HCT116 (cell line): ENCODE results near the gene NACC1. TPM values are rescaled to one million over a fixed set of nuclear protein-coding genes. Genes with fewer than 3 reads are reported as not detected.

Source experiments
- ATAC-seq: fragments of 200-7000 bp; cut with Tn5 transposase; 2 replicates; pipeline ENCODE4 v1.9.1; 2020; ENCODE audit warnings: mild to moderate bottlenecking, moderate library complexity
- BruUV-seq: library from RNA; stranded (reverse); fragments of 400-500 nt; replicated peaks from 2 replicates; lab custom pipeline; 2021; lab: Mats Ljungman, UMichigan
- CTCF ChIA-PET: fragments of 300-600 bp; sonication (Branson Sonifier 250); formaldehyde crosslinking; loops from one replicate; lab custom pipeline; 2021; ENCODE audit warnings: antibody characterized with exemption; lab: Charles Lee
- POLR2A ChIA-PET: fragments of 300-600, 350-600 bp; sonication (Branson Sonifier 250); formaldehyde crosslinking; loops from one replicate; lab custom pipeline; 2021; ENCODE audit warnings: antibody characterized with exemption; lab: Charles Lee
- RAD21 ChIA-PET, 2 experiments: fragments of 300-600 bp; sonication (Branson Sonifier 250); formaldehyde crosslinking; loops; one replicate each; lab custom pipeline; 2023; ENCODE audit warnings: low total read pairs in 2 of 2; ENCODE audit not compliant: uncharacterized antibody in 2 of 2, unreplicated experiment in 2 of 2, low non-redundant PET in 1 of 2; lab: Charles Lee
- DNase-seq: peaks from one replicate; pipeline ENCODE4 v3.0.0-alpha.2; 2010; ENCODE audit warnings: low read depth, low spot score
- H2AFZ ChIP-seq: fragments of 200-600 bp; shearing (Covaris generic), sonication (generic); 2 replicates; pipeline ENCODE4 v1.6.1; 2017; ENCODE audit warnings: low read depth, mixed run types, mixed read lengths, antibody characterized with exemption, low read length; ENCODE audit not compliant: poor library complexity, severe bottlenecking
- H3K27ac ChIP-seq: 2 replicates; pipeline ENCODE4 v1.5.1; 2012; ENCODE audit warnings: low read depth, low read length
- H3K27me3 ChIP-seq: fragments of 200-600 bp; sonication (generic); 2 replicates; pipeline ENCODE4 v1.6.1; 2016; ENCODE audit warnings: mixed run types, low read length, mixed read lengths; ENCODE audit not compliant: insufficient read depth
- H3K36me3 ChIP-seq, 2 experiments: fragments of 200-500 bp in 1 of 2; fragments of 200-600 bp in 1 of 2; sonication (Bioruptor generic) in 1 of 2; sonication (generic) in 1 of 2; 2 replicates each; pipeline versions ENCODE4 v1.5.1 to v1.6.1; 2014 to 2016; ENCODE audit warnings: low read length in 2 of 2, inconsistent platforms in 1 of 2, mixed read lengths in 1 of 2, mixed run types in 1 of 2; ENCODE audit not compliant: insufficient read depth in 2 of 2, control insufficient read depth in 1 of 2
- H3K4me1 ChIP-seq, 2 experiments: fragments of 200-600 bp in 1 of 2; sonication (generic) in 1 of 2; 2 replicates each; pipeline versions ENCODE4 v1.5.1 to v1.6.1; 2012 to 2017; ENCODE audit warnings: low read length in 2 of 2, inconsistent platforms in 1 of 2, mild to moderate bottlenecking in 1 of 2, mixed read lengths in 1 of 2, mixed run types in 1 of 2, moderate library complexity in 1 of 2; ENCODE audit not compliant: insufficient read depth in 2 of 2, control insufficient read depth in 1 of 2
- H3K4me2 ChIP-seq: fragments of 200-600 bp; sonication (generic); 2 replicates; pipeline ENCODE4 v1.6.1; 2017; ENCODE audit warnings: mixed run types, low read length, mixed read lengths
- H3K4me3 ChIP-seq, 2 experiments: fragments of 200-600 bp in 1 of 2; sonication (generic) in 1 of 2; replicated peaks in 1 of 2; 2 replicates each; pipeline ENCODE4 v1.5.1; 2011 to 2016; ENCODE audit warnings: low read length in 2 of 2, control low read depth in 1 of 2, low read depth in 1 of 2, mild to moderate bottlenecking in 1 of 2, mixed read lengths in 1 of 2, mixed run types in 1 of 2
- H3K79me2 ChIP-seq: fragments of 200-600 bp; sonication (generic); 2 replicates; pipeline ENCODE4 v1.6.1; 2017; ENCODE audit warnings: mild to moderate bottlenecking, mixed run types, low read length, moderate library complexity, mixed read lengths; ENCODE audit not compliant: insufficient read depth
- H3K9ac ChIP-seq: fragments of 200-600 bp; sonication (generic); 2 replicates; pipeline ENCODE4 v1.6.1; 2016; ENCODE audit warnings: low read length, mixed read lengths
- H3K9me2 ChIP-seq: fragments of 200-600 bp; sonication (generic), shearing (Covaris generic); 2 replicates; pipeline ENCODE4 v1.6.1; 2017; ENCODE audit warnings: mixed run types, mild to moderate bottlenecking, moderate library complexity; ENCODE audit not compliant: insufficient read depth
- H3K9me3 ChIP-seq, 2 experiments: fragments of 200-500 bp in 1 of 2; fragments of 200-600 bp in 1 of 2; sonication (Bioruptor generic) in 1 of 2; sonication (generic) in 1 of 2; 2 replicates each; pipeline ENCODE4 v1.6.1; 2014 to 2017; ENCODE audit warnings: low read length in 2 of 2, mixed read lengths in 2 of 2, inconsistent platforms in 1 of 2, low read depth in 1 of 2, mild to moderate bottlenecking in 1 of 2, mixed run types in 1 of 2, moderate library complexity in 1 of 2; ENCODE audit not compliant: control insufficient read depth in 1 of 2, insufficient read depth in 1 of 2
- H4K20me1 ChIP-seq: fragments of 200-600 bp; sonication (generic), shearing (Covaris generic); 2 replicates; pipeline ENCODE4 v1.6.1; 2017; ENCODE audit warnings: mixed run types, mild to moderate bottlenecking, moderate library complexity; ENCODE audit not compliant: insufficient read depth
- FOSL1 ChIP-seq: IDR thresholded peaks from 2 replicates; pipeline ENCODE4 v1.6.1; 2012; ENCODE audit warnings: low read depth
- POLR2AphosphoS5 ChIP-seq: IDR thresholded peaks from 2 replicates; pipeline ENCODE4 v1.6.1; 2011; ENCODE audit warnings: mild to moderate bottlenecking, low read depth, low read length, moderate library complexity
- SP1 ChIP-seq: IDR thresholded peaks from 2 replicates; pipeline ENCODE4 v1.6.1; 2012; ENCODE audit warnings: low read depth
- TCF7L2 ChIP-seq: IDR thresholded peaks from 2 replicates; pipeline ENCODE4 v1.7.0; 2011; ENCODE audit warnings: borderline replicate concordance, inconsistent platforms; ENCODE audit not compliant: insufficient read depth, insufficient read length; ENCODE audit errors: extremely low read depth
- YY1 ChIP-seq: IDR thresholded peaks from 2 replicates; pipeline ENCODE4 v1.6.1; 2011; ENCODE audit warnings: low read length, low read depth, moderate library complexity, mild to moderate bottlenecking; ENCODE audit not compliant: insufficient replicate concordance; ENCODE audit errors: extremely low read depth
- ZNF274 ChIP-seq: fragments of 200-500 bp; sonication (Bioruptor generic); IDR thresholded peaks from 2 replicates; pipeline ENCODE4 v1.6.1; 2014; ENCODE audit warnings: mild to moderate bottlenecking, low read depth, low read length, inconsistent platforms
- intact Hi-C: fragments of 100-400 bp; cut with micrococcal nuclease; formaldehyde crosslinking; loops from 2 replicates; pipeline ENCODE4 v1.10.0; 2022
- total RNA-seq: library from RNA; stranded (reverse); gene quantifications from one replicate; pipeline ENCODE4 v1.2.1, GENCODE V29; 2021; ENCODE audit not compliant: unreplicated experiment
- TF ChIP-seq, protein P1 (sequence below): IDR thresholded peaks from 2 replicates; pipeline ENCODE4 v1.6.1; 2011; ENCODE audit warnings: mild to moderate bottlenecking, low read length, moderate library complexity; ENCODE audit not compliant: insufficient replicate concordance; ENCODE audit errors: extremely low read depth
- TF ChIP-seq, protein P2 (sequence below), 3 experiments: fragments of 200-600 bp in 1 of 3; sonication (generic) in 1 of 3; IDR thresholded peaks in 2 of 3; conservative IDR thresholded peaks in 1 of 3; 2 replicates each; pipeline ENCODE4 v1.5.1; 2012 to 2017; ENCODE audit warnings: low read depth in 2 of 3, low read length in 2 of 3, antibody characterized with exemption in 1 of 3, borderline replicate concordance in 1 of 3, control low read depth in 1 of 3, mild to moderate bottlenecking in 1 of 3, mixed read lengths in 1 of 3, mixed run types in 1 of 3, moderate library complexity in 1 of 3; ENCODE audit not compliant: insufficient read depth in 1 of 3

Gene NACC1
- total RNA-seq, 1 experiment from 2014 or later: 181 TPM

DNA sequence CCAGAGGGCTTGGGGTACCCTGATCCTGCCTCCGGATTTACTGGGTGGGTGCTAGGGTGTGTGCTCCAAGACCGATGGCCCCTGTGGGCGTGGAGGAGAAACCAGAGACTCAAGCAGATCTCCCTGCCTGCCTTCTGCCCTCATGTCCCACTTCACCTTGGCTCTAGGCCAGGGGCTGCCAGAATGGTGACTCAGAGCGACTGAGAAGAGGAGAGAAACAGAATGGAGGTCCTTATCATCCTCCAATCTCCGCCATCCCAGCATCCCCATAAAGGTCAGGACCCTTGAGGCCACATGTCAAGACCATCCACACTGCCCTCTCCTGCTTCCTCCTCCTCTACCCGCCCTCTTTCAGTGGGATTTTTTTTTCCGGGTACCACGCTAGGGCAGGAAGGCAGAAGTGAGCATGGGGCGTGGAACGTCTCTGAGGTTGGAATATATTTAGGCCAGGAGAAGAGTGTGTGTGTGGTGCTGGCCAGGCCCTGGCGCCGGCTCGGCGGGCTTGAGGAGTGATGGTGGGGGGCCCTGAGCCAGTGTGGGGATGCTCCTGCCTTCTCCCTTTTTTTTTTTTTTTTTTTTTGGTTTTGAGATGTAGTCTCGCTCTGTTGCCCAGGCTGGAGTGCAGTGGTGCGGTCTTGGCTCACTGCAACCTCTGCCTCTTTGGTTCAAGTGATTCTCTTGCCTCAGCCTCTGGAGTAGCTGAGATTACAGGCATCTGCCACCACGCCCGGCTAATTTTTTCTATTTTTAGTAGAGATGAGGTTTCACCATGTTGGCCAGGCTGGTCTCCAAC lies 54.5 kb downstream of the NACC1 start:
- Histone ChIP-seq H3K79me2 (no peaks in the 10 kb centered on the region), H3K4me3 (peak overlapping the region; percentile 25 to 33), H4K20me1 (no peaks in the 10 kb centered on the region), H3K9ac (peak overlapping the region; percentile 64), H3K4me2 (peak overlapping the region; percentile 67), H3K36me3 (no peaks in the 10 kb centered on the region), H3K27ac (peak overlapping the region; percentile 97), H2AFZ (no peak overlapping the region), H3K4me1 (peaks cover 60 to 64% of the 10 kb centered on the region in 2 experiments), H3K27me3 (no peaks in the 10 kb centered on the region), H3K9me2 (no peaks in the 10 kb centered on the region), H3K9me3 (no peaks in the 10 kb centered on the region)
- intact Hi-C loops: no loop called here
- TF ChIP-seq YY1 (peak; percentile 56), POLR2AphosphoS5 (peak; percentile 63), TCF7L2 (no peak)
- DNase-seq (no peak), ATAC-seq (peak; percentile 33)
- RAD21 ChIA-PET: no interaction called here
- POLR2A ChIA-PET: no interaction called here
- CTCF ChIA-PET: interaction anchor here (0.6 kb wide), 1 partner anchor 478 kb away, joined by 4 read pairs; no protein-coding TSS in a partner anchor
- no TSS peak for BruUV-seq

DNA sequence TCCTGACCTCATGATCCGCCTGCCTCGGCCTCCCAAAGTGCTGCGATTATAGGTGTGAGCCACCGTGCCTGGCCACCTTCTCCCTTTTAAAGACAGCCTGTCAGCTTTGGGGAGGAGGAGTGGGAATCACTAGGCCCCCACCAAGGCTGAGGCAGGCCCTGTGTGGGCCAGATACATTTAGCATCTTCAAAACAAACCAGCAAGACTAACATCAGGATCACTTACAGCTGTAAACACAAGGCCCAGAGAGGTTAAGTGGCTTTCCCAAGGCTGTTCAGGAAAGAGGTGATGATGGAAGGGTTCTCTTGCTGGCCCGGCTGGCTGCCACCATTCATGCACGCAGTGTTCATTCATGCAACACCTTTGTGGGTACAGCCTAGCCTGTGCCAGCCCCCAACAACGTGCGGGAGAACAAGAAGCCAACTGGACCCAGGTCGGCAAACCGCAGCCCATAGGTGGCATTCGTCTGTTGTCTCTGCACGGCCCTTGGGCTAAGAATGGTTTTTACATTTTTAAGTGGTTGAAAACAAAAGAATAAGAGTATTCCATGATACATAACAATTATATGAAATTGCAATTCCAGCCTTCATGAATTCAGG lies 55.2 kb downstream of the NACC1 start:
- POLR2A ChIA-PET: no interaction called here
- BruUV-seq: no TSS peak
- TF ChIP-seq ZNF274 (no peak), FOSL1 (no peak), SP1 (no peak)
- TF ChIP-seq, protein P1, sequence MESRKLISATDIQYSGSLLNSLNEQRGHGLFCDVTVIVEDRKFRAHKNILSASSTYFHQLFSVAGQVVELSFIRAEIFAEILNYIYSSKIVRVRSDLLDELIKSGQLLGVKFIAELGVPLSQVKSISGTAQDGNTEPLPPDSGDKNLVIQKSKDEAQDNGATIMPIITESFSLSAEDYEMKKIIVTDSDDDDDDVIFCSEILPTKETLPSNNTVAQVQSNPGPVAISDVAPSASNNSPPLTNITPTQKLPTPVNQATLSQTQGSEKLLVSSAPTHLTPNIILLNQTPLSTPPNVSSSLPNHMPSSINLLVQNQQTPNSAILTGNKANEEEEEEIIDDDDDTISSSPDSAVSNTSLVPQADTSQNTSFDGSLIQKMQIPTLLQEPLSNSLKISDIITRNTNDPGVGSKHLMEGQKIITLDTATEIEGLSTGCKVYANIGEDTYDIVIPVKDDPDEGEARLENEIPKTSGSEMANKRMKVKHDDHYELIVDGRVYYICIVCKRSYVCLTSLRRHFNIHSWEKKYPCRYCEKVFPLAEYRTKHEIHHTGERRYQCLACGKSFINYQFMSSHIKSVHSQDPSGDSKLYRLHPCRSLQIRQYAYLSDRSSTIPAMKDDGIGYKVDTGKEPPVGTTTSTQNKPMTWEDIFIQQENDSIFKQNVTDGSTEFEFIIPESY: no peak
- TF ChIP-seq, protein P2, sequence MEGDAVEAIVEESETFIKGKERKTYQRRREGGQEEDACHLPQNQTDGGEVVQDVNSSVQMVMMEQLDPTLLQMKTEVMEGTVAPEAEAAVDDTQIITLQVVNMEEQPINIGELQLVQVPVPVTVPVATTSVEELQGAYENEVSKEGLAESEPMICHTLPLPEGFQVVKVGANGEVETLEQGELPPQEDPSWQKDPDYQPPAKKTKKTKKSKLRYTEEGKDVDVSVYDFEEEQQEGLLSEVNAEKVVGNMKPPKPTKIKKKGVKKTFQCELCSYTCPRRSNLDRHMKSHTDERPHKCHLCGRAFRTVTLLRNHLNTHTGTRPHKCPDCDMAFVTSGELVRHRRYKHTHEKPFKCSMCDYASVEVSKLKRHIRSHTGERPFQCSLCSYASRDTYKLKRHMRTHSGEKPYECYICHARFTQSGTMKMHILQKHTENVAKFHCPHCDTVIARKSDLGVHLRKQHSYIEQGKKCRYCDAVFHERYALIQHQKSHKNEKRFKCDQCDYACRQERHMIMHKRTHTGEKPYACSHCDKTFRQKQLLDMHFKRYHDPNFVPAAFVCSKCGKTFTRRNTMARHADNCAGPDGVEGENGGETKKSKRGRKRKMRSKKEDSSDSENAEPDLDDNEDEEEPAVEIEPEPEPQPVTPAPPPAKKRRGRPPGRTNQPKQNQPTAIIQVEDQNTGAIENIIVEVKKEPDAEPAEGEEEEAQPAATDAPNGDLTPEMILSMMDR (IDR thresholded peaks at IDR 0.05 in 2 of 3, conservative IDR thresholded peaks at IDR 0.05 in 1 of 3; ENCODE audit: borderline replicate concordance in 1 of 3, insufficient read depth in 1 of 3, low read depth in 2 of 3, low read length in 2 of 3): no peak

More for the DNA sequence above, 55.2 kb downstream of the NACC1 start:
- Histone ChIP-seq H3K9me2 (no peaks in the 10 kb centered on the region), H3K79me2 (no peaks in the 10 kb centered on the region), H3K9me3 (no peaks in the 10 kb centered on the region), H3K4me3 (no peak overlapping the region), H3K4me2 (peak overlapping the region; percentile 67), H3K27me3 (no peaks in the 10 kb centered on the region), H3K36me3 (no peaks in the 10 kb centered on the region), H3K9ac (peak overlapping the region; percentile 64), H3K27ac (peak overlapping the region; percentile 97), H4K20me1 (no peaks in the 10 kb centered on the region), H3K4me1 (peaks cover 55 to 57% of the 10 kb centered on the region in 2 experiments), H2AFZ (no peak overlapping the region)
- RAD21 ChIA-PET: no interaction called here
- intact Hi-C loops: no loop called here
- DNase-seq: no peak
- CTCF ChIA-PET: interaction anchor here (0.6 kb wide), 1 partner anchor 479 kb away, joined by 4 read pairs; no protein-coding TSS in a partner anchor
- ATAC-seq: no peak
